Gastrocnemius medialis (tissue), 4 donors: ENCODE data around the gene ZNF653. TPM values are rescaled to one million over a fixed set of nuclear protein-coding genes. Genes with fewer than 3 reads are reported as not detected.
A peak's percentile ranks its signal among the peaks of the same experiment; 100 is the strongest.

ENCODE experiments used
- ATAC-seq, 2 donors: fragments of 150-250 bp; one replicate each; pipeline ENCODE4 v1.9.1; 2016
- DNase-seq, 2 donors: peaks; one replicate each; pipeline ENCODE4 v3.0.0-alpha.2; 2019
- H3K27ac ChIP-seq, 4 donors: fragments of 200-600 bp; sonication (generic); 1 replicate in 1 of 4; 2 replicates in 3 of 4; pipeline ENCODE4 v1.5.1; 2016 to 2018; ENCODE audit warnings: mild to moderate bottlenecking in 2 of 4, moderate library complexity in 1 of 4
- H3K27me3 ChIP-seq, 3 donors: fragments of 200-600 bp; sonication (generic) in 2 of 3; 1 replicate in 1 of 3; 2 replicates in 2 of 3; pipeline versions ENCODE4 v1.5.1 to v1.6.0; 2016 to 2019; ENCODE audit warnings: mild to moderate bottlenecking in 1 of 3, moderate library complexity in 1 of 3
- H3K36me3 ChIP-seq, 2 donors: fragments of 200-600 bp; sonication (generic) in 1 of 2; one replicate each; pipeline ENCODE4 v1.5.1; 2017 to 2018
- H3K4me1 ChIP-seq, 2 donors: fragments of 200-600 bp; sonication (generic) in 1 of 2; one replicate each; pipeline ENCODE4 v1.5.1; 2016 to 2017; ENCODE audit warnings: mild to moderate bottlenecking in 2 of 2
- H3K4me3 ChIP-seq, 4 donors: fragments of 200-600 bp; sonication (generic) in 3 of 4; 1 replicate in 1 of 4; 2 replicates in 3 of 4; pipeline ENCODE4 v1.5.1; 2016 to 2019; ENCODE audit warnings: mild to moderate bottlenecking in 2 of 4
- H3K9me3 ChIP-seq, 3 donors: fragments of 200-600 bp; sonication (generic) in 2 of 3; 1 replicate in 1 of 3; 2 replicates in 2 of 3; pipeline ENCODE4 v1.5.1; 2016 to 2019
- CTCF ChIP-seq, 5 experiments: fragments of 450-650 bp in 3 of 5; fragments of 200-600 bp in 2 of 5; sonication (generic) in 2 of 5; IDR thresholded peaks in 4 of 5; conservative IDR thresholded peaks in 1 of 5; 1 replicate in 4 of 5; 2 replicates in 1 of 5; pipeline ENCODE4 v1.5.1; 2016 to 2019; ENCODE audit warnings: antibody characterized with exemption in 5 of 5, mild to moderate bottlenecking in 3 of 5, moderate library complexity in 3 of 5
- POLR2A ChIP-seq, 2 donors: fragments of 450-650 bp; IDR thresholded peaks; one replicate each; pipeline ENCODE4 v1.6.1; 2017; ENCODE audit warnings: antibody characterized with exemption in 2 of 2, mild to moderate bottlenecking in 2 of 2, moderate library complexity in 2 of 2
- in situ Hi-C, 4 donors: fragments of 200-750 bp; cut with MboI; loops; one replicate each; pipeline versions ENCODE4 v1.15.0 to v1.8.0; 2017; ENCODE audit warnings: low sequenced_read_pairs in 4 of 4
- intact Hi-C: fragments of 100-400 bp; cut with DNase I; formaldehyde crosslinking; loops from one replicate; pipeline ENCODE4 v1.15.1; 2023; ENCODE audit warnings: low total_unique reads
- total RNA-seq, 4 donors: library from RNA; depleted of rRNA; stranded (reverse); fragments of >200 nt; gene quantifications; one replicate each; pipeline versions ENCODE4 v1.1.0 to v1.2.3, GENCODE V29; 2016

Gene ZNF653
- total RNA-seq, 4 donors from 2014 or later = 5.6 to 25.8 (median 10.1) TPM

GRCh38 chr19:11528551-11529341, 23.1 kb upstream of the ZNF653 start, which contains the start of gene ECSIT:
Gene ECSIT, minus strand, starts transcription at chr19:11529134. Its CDS starts 9,964 bp downstream, at chr19:11519170.
- DNase-seq (peak; percentile 96 to 99), ATAC-seq (peak; percentile 99 to 100)
- in situ Hi-C loops = no loop called here
- TF ChIP-seq CTCF (IDR thresholded peaks at IDR 0.05 in 4 of 5, conservative IDR thresholded peaks at IDR 0.05 in 1 of 5) = no peak
- peak in 1 of 2 donors; percentile 36 for TF ChIP-seq POLR2A (IDR thresholded peaks at IDR 0.05)
- intact Hi-C loops = loop anchor here (1.0 to 2.0 kb wide), 3 partner anchors 23 to 94 kb away; partner anchors contain the start of genes ELOF1, ODAD3, PRKCSH and ZNF653
- Histone ChIP-seq H3K4me1 (peaks cover 13 to 24% of the 10 kb centered on the region in 2 donors), H3K27ac (peak within 1 kb of the TSS; percentile 89 to 93 (median 92)), H3K4me3 (peak within 1 kb of the TSS; percentile 77 to 92 (median 83)), H3K9me3 (no peaks in the 10 kb centered on the region), H3K27me3 (no peaks in the 10 kb centered on the region), H3K36me3 (no peaks in the 10 kb centered on the region)

DNA sequence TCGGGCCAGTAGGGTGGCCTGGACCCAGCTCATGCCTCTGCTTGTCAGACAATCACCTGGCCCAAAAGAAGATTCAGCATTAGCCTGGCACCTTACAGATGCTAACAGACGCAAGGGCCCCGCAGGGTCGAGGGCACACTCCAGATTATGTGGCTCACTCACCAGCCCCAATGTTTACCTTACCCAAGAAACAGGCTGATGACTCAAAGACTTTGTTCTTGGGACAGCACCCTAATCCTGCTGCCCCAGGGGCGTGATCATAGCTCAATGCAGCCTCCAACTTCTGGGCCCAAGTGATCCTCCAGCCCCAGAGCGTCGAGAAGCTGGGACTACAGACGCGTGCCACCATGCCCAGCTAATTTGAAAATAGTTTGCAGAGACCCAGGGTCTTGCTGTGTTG, 13.5 kb upstream of the ZNF653 start:
- intact Hi-C loops = no loop called here
- TF ChIP-seq POLR2A (IDR thresholded peaks at IDR 0.05) = no peak
- no peak for TF ChIP-seq CTCF (IDR thresholded peaks at IDR 0.05 in 4 of 5, conservative IDR thresholded peaks at IDR 0.05 in 1 of 5)
- DNase-seq (no peak), ATAC-seq (no peak)
- no peaks in the 10 kb centered on the region for H3K4me1 ChIP-seq
- in situ Hi-C loops = no loop called here
- H3K4me3 ChIP-seq = no peak overlapping the region
- H3K27me3 ChIP-seq = no peaks in the 10 kb centered on the region
- H3K9me3 ChIP-seq = no peaks in the 10 kb centered on the region
- H3K27ac ChIP-seq = no peak overlapping the region
- H3K36me3 ChIP-seq = peaks cover 0 to 45% of the 10 kb centered on the region in 2 donors

- in situ Hi-C loops = no loop called here
- no peak overlapping the region for H3K4me3 ChIP-seq
- no peaks in the 10 kb centered on the region for H3K27me3 ChIP-seq
- H3K9me3 ChIP-seq = no peaks in the 10 kb centered on the region
- no peaks in the 10 kb centered on the region for H3K4me1 ChIP-seq
- DNase-seq (no peak), ATAC-seq (no peak)
- TF ChIP-seq CTCF (IDR thresholded peaks at IDR 0.05 in 4 of 5, conservative IDR thresholded peaks at IDR 0.05 in 1 of 5) (no peak), POLR2A (IDR thresholded peaks at IDR 0.05) (no peak)
- peaks cover 0 to 71% of the 10 kb centered on the region in 2 donors for H3K36me3 ChIP-seq
- no peak overlapping the region for H3K27ac ChIP-seq
- intact Hi-C loops = no loop called here
Measured at GRCh38 chr19:11513946-11514345, 8.3 kb upstream of the ZNF653 start.

DNA sequence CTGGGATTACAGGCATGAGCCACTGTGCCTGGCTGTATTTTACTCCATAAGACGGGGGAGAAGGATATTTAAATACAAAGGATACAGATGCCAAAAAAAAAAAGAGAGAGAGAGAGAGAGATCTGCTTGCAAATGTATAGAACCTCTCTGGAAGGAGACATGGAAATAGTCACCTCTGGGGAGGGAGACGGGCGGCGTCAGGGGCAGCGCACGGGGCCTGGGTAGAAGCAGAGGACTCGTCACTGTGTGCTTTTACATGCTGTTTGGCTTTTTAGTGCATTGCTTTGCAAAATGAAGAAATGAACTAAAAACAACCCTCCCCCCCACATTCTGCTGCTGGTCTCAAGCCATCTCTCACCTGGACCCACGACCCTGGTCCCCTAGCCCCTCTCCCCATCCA, 4.8 kb upstream of the ZNF653 start:
- no peak overlapping the region for H3K27ac ChIP-seq
- ATAC-seq (no peak), DNase-seq (no peak)
- no peaks in the 10 kb centered on the region for H3K27me3 ChIP-seq
- intact Hi-C loops (no loop called here), in situ Hi-C loops (no loop called here)
- TF ChIP-seq CTCF (IDR thresholded peaks at IDR 0.05 in 4 of 5, conservative IDR thresholded peaks at IDR 0.05 in 1 of 5) (no peak), POLR2A (IDR thresholded peaks at IDR 0.05) (no peak)
- H3K36me3 ChIP-seq = peaks cover 0 to 38% of the 10 kb centered on the region in 2 donors
- H3K9me3 ChIP-seq = no peaks in the 10 kb centered on the region
- H3K4me1 ChIP-seq = peaks cover 4 to 5% of the 10 kb centered on the region in 2 donors
- H3K4me3 ChIP-seq = no peak overlapping the region
